K562 (cell line): ENCODE data around the gene TPRX2. TPM values are rescaled to one million over a fixed set of nuclear protein-coding genes. Genes with fewer than 3 reads are reported as not detected.
A peak's percentile ranks its signal among the peaks of the same experiment; 100 is the strongest.

Experiments
- ASH1L ChIP-seq: fragments of 450-650 bp; IDR thresholded peaks from 2 replicates; pipeline ENCODE4 v1.6.1; 2018; ENCODE audit warnings: borderline replicate concordance, mild to moderate bottlenecking, low read depth; ENCODE audit not compliant: partially characterized antibody
- E2F4 ChIP-seq: sonication (generic); formaldehyde crosslinking; IDR thresholded peaks from 2 replicates; pipeline ENCODE4 v1.8.0; 2022; ENCODE audit warnings: mild to moderate bottlenecking, low read depth, missing genetic modification reagents
- JUND ChIP-seq, 2 experiments: IDR thresholded peaks; 2 replicates in 1 of 2; 3 replicates in 1 of 2; pipeline ENCODE4 v1.6.1; 2011; ENCODE audit warnings: borderline replicate concordance in 2 of 2, low read depth in 2 of 2, low read length in 2 of 2, improper control_type of control experiment in 1 of 2, missing biosample characterization in 1 of 2, missing genetic modification characterization in 1 of 2, missing genetic modification reagents in 1 of 2
- MAFK ChIP-seq: IDR thresholded peaks from 2 replicates; pipeline ENCODE4 v1.6.1; 2011; ENCODE audit warnings: low read length, improper control_type of control experiment
- NCOA6 ChIP-seq: fragments of 450-650 bp; IDR thresholded peaks from 2 replicates; pipeline ENCODE4 v1.6.1; 2017; ENCODE audit warnings: mild to moderate bottlenecking
- NELFE ChIP-seq: IDR thresholded peaks from 2 replicates; pipeline ENCODE4 v1.6.1; 2011; ENCODE audit warnings: mild to moderate bottlenecking; ENCODE audit not compliant: insufficient read depth, insufficient read length
- PHF8 ChIP-seq: fragments of 200-600 bp; sonication (generic); IDR thresholded peaks from 2 replicates; pipeline ENCODE4 v1.6.1; 2012; ENCODE audit warnings: mixed run types, mild to moderate bottlenecking, inconsistent platforms, low read length, moderate library complexity, borderline replicate concordance
- PTRF ChIP-seq: fragments of 450-650 bp; IDR thresholded peaks from 2 replicates; pipeline ENCODE4 v1.6.1; 2016; ENCODE audit warnings: mild to moderate bottlenecking, missing genetic modification characterization, missing compliant biosample characterization
- RBM39 ChIP-seq: fragments of 200-400 bp; formaldehyde crosslinking; optimal IDR thresholded peaks from 2 replicates; pipeline ENCODE3; 2018; ENCODE audit warnings: low read depth, low read length
- SRSF1 ChIP-seq: fragments of 200-400 bp; formaldehyde crosslinking; IDR thresholded peaks from 2 replicates; pipeline ENCODE4 v1.6.1; 2017; ENCODE audit warnings: mild to moderate bottlenecking, low read depth, low read length, moderate library complexity
- SRSF3 ChIP-seq: fragments of 200-400 bp; formaldehyde crosslinking; IDR thresholded peaks from 2 replicates; pipeline ENCODE4 v1.6.1; 2016; ENCODE audit warnings: mild to moderate bottlenecking, low read length, moderate library complexity; ENCODE audit not compliant: insufficient read depth
- TAF1 ChIP-seq: IDR thresholded peaks from 2 replicates; pipeline ENCODE4 v1.6.1; 2011; ENCODE audit warnings: mild to moderate bottlenecking, low read length, moderate library complexity; ENCODE audit not compliant: insufficient read depth, control insufficient read depth, severe bottlenecking; ENCODE audit errors: extremely low read depth
- TAF15 ChIP-seq: fragments of 200-400 bp; formaldehyde crosslinking; IDR thresholded peaks from 2 replicates; pipeline ENCODE4 v1.6.1; 2017; ENCODE audit warnings: mild to moderate bottlenecking, low read depth, low read length, moderate library complexity
- TEAD2 ChIP-seq: fragments of 450-650 bp; IDR thresholded peaks from 2 replicates; pipeline ENCODE4 v1.6.1; 2016; ENCODE audit warnings: missing genetic modification characterization, control low read depth, missing compliant biosample characterization
- THRB ChIP-seq: fragments of 450-650 bp; formaldehyde crosslinking; conservative IDR thresholded peaks from 2 replicates; pipeline ENCODE4 v1.4.0; 2022; ENCODE audit warnings: mild to moderate bottlenecking, missing genetic modification characterization
- XRCC4 ChIP-seq: IDR thresholded peaks from one replicate; pipeline ENCODE4 v1.6.1; 2011; ENCODE audit not compliant: insufficient read depth, insufficient read length; ENCODE audit errors: extremely low read depth
- ZBTB17 ChIP-seq: fragments of 450-650 bp; formaldehyde crosslinking; IDR thresholded peaks from 2 replicates; pipeline ENCODE4 v1.4.0; 2020; ENCODE audit warnings: mild to moderate bottlenecking
- ZNF121 ChIP-seq: sonication (generic); formaldehyde crosslinking; conservative IDR thresholded peaks from 2 replicates; pipeline ENCODE4 v1.8.0; 2022; ENCODE audit warnings: missing genetic modification reagents
- ZNF384 ChIP-seq: IDR thresholded peaks from 2 replicates; pipeline ENCODE4 v1.6.1; 2012; ENCODE audit warnings: low read depth, low read length, improper control_type of control experiment
- ZNF445 ChIP-seq: fragments of 250-450 bp; sonication (Bioruptor Pico); IDR thresholded peaks from 2 replicates; pipeline ENCODE4 v1.4.0; 2020; ENCODE audit warnings: low read depth, mild to moderate bottlenecking, moderate library complexity
- polyA plus RNA-seq, 8 experiments: library from polyadenylated mRNA; depleted of rRNA in 4 of 8; stranded (reverse) in 5 of 8; unstranded in 3 of 8; fragments of >200 nt; fragmentation: Nextera tagmentation in 2 of 8; fragmentation: Illumina TruSeq in 1 of 8; extraction: Ambion mirVana in 2 of 8; extraction: Trizol in 1 of 8; gene quantifications; 2 replicates each; pipeline versions ENCODE4 v1.2.1 to v1.2.3, GENCODE V29; 2011 to 2014; ENCODE audit warnings: inconsistent platforms in 1 of 8, missing spikeins in 1 of 8
- total RNA-seq, 7 experiments: library from RNA; depleted of rRNA in 6 of 7; stranded (reverse); fragments of >200 nt in 6 of 7; fragmentation: Illumina TruSeq in 2 of 7; extraction: Trizol in 2 of 7; gene quantifications; 2 replicates each; pipeline versions ENCODE4 v1.2.1 to v1.2.3, GENCODE V29; 2011 to 2021; ENCODE audit warnings: low replicate concordance in 1 of 7
- TF ChIP-seq, protein P1 (sequence below), 2 experiments: fragments of 450-650 bp; IDR thresholded peaks; 2 replicates each; pipeline ENCODE4 v1.6.1; 2016
- TF ChIP-seq, protein P2 (sequence below): fragments of 450-650 bp; formaldehyde crosslinking; IDR thresholded peaks from 2 replicates; pipeline ENCODE4 v1.4.0; 2020; ENCODE audit warnings: mild to moderate bottlenecking, mixed read lengths

TPRX2 gene
- total and polyA plus RNA-seq, 9 of the 15 experiments (the other 6 are each of a cell fraction or from before 2014, with no cell fraction given) = not detected

GRCh38 chr19:47891923-47892666, 33.1 kb downstream of the TPRX2 start (continued):
- TF ChIP-seq TAF15 = no peak
- peak; percentile 91 for TF ChIP-seq TEAD2 (tag)
- TF ChIP-seq RBM39 = no peak
- TF ChIP-seq ZBTB17 (CRISPR knock-in tag) = 0 out of 2 replicates have a peak, but pooled peaks have one; percentile 8
- TF ChIP-seq, protein P1, sequence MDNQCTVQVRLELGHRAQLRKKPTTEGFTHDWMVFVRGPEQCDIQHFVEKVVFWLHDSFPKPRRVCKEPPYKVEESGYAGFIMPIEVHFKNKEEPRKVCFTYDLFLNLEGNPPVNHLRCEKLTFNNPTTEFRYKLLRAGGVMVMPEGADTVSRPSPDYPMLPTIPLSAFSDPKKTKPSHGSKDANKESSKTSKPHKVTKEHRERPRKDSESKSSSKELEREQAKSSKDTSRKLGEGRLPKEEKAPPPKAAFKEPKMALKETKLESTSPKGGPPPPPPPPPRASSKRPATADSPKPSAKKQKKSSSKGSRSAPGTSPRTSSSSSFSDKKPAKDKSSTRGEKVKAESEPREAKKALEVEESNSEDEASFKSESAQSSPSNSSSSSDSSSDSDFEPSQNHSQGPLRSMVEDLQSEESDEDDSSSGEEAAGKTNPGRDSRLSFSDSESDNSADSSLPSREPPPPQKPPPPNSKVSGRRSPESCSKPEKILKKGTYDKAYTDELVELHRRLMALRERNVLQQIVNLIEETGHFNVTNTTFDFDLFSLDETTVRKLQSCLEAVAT (IDR thresholded peaks at IDR 0.05) = peak; percentile 50 to 71; a peak in 3 of 4 replicates
- TF ChIP-seq SRSF1 = no peak
- TF ChIP-seq MAFK = peak; percentile 99
- TF ChIP-seq ZNF445 = 0 out of 2 replicates have a peak, but pooled peaks have one; percentile 33
- TF ChIP-seq ZNF121 (CRISPR knock-in tag) = no peak
- TF ChIP-seq SRSF3 = no peak
- no peak for TF ChIP-seq ZNF384
- peak; percentile 79 for TF ChIP-seq ASH1L
- no peak for TF ChIP-seq THRB
- peak; percentile 61 for TF ChIP-seq JUND (IDR thresholded peaks at IDR 0.05; ENCODE audit: borderline replicate concordance, low read depth, low read length)
- TF ChIP-seq JUND (tag; IDR thresholded peaks at IDR 0.05; ENCODE audit: borderline replicate concordance, low read depth, low read length) = peak; percentile 79; the same call in 2 of the 3 replicates
- peak; percentile 43; the same call in 1 of the 2 replicates for TF ChIP-seq PHF8
- TF ChIP-seq NCOA6 = no peak
- no peak for TF ChIP-seq NELFE
- TF ChIP-seq, protein P2, sequence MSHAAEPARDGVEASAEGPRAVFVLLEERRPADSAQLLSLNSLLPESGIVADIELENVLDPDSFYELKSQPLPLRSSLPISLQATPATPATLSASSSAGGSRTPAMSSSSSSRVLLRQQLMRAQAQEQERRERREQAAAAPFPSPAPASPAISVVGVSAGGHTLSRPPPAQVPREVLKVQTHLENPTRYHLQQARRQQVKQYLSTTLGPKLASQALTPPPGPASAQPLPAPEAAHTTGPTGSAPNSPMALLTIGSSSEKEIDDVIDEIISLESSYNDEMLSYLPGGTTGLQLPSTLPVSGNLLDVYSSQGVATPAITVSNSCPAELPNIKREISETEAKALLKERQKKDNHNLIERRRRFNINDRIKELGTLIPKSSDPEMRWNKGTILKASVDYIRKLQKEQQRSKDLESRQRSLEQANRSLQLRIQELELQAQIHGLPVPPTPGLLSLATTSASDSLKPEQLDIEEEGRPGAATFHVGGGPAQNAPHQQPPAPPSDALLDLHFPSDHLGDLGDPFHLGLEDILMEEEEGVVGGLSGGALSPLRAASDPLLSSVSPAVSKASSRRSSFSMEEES (CRISPR knock-in tag) = no peak
- TF ChIP-seq PTRF = no peak
- TF ChIP-seq XRCC4 = no peak
- TF ChIP-seq TAF1 = peak; percentile 25
- TF ChIP-seq E2F4 (CRISPR knock-in tag) = no peak
